ENCODE measurements around the gene FIGNL1.

DNA sequence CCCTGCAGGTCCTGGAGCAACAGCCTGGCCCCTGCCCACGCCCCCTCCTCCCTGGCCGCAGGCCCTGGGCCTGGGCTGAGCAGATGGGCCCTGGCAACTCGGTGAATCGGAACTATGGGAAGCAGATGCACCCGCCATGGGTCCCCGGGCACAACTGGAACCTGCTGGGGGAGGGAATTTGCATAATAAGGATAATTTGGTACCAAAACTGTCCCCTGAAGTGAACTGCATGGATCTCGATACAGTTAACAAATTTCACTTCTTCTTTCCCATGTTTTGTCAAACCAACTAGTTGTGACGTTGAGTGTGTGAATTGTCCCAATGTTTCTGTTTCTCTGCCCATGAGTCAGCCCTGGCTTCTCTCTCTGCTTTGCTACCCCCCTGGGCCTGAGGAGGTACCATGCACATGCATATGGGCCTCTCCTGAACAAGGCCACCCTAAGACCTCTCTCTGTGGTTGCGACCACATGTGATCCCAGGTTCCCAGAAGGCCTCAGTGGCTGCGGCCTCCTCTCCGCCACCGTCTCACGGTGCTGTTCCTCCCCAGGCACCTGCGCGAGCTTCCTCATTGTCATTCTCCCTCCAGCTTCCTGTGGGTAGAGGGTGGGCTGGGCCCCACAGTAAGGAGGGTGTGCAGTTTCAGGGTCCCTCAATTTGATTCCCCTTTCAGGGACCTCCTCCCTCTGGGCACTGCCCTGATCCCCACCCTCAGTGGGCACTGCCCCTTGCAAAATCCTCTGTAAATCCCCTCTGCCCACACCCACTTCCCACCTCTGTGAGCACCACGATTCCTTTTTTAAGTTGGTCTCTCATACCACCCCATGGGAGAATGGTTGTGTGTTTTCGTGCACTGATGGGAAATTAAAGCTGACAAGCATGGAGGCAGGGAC, 40.0 kb downstream of the FIGNL1 start:
- TF ChIP-seq, protein P1, sequence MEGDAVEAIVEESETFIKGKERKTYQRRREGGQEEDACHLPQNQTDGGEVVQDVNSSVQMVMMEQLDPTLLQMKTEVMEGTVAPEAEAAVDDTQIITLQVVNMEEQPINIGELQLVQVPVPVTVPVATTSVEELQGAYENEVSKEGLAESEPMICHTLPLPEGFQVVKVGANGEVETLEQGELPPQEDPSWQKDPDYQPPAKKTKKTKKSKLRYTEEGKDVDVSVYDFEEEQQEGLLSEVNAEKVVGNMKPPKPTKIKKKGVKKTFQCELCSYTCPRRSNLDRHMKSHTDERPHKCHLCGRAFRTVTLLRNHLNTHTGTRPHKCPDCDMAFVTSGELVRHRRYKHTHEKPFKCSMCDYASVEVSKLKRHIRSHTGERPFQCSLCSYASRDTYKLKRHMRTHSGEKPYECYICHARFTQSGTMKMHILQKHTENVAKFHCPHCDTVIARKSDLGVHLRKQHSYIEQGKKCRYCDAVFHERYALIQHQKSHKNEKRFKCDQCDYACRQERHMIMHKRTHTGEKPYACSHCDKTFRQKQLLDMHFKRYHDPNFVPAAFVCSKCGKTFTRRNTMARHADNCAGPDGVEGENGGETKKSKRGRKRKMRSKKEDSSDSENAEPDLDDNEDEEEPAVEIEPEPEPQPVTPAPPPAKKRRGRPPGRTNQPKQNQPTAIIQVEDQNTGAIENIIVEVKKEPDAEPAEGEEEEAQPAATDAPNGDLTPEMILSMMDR (IDR thresholded peaks at IDR 0.05), result no peak
- TF ChIP-seq POLR2A (IDR thresholded peaks at IDR 0.05), result no peak

All from adrenal gland (tissue), 5 donors.